Measurements from ENCODE around the gene TNK1. TPM values are rescaled to one million over a fixed set of nuclear protein-coding genes. Genes with fewer than 3 reads are reported as not detected.

TNK1 gene
- total RNA-seq, 1 experiment from 2014 or later, result 6.4 TPM

- POLR2A ChIA-PET, result interaction anchor here (0.6 to 8.9 kb wide), 16 partner anchors 15 to 749 kb away, joined by 3 to 115 read pairs (median 16); partner anchors contain the start of genes KCTD11, NEURL4, POLR2A and SENP3
- peak overlapping the region; percentile 81 for H3K4me3 Mint-ChIP-seq (ENCODE audit: unreplicated experiment)
Observed at GRCh38 chr17:7437369-7437863, 56.5 kb downstream of the TNK1 start.

GRCh38 chr17:7437950-7438614, 57.2 kb downstream of the TNK1 start:
- Mint-ChIP-seq H3K4me3 (ENCODE audit: unreplicated experiment) (peak overlapping the region; percentile 36), H3K27ac (ENCODE audit: low read depth, unreplicated experiment) (no peak overlapping the region), H3K27me3 (ENCODE audit: insufficient read depth, unreplicated experiment) (no peaks in the 10 kb centered on the region), H3K36me3 (ENCODE audit: insufficient read depth, unreplicated experiment) (no peaks in the 10 kb centered on the region), H3K4me1 (ENCODE audit: insufficient read depth, unreplicated experiment) (peaks cover 12% of the 10 kb centered on the region), H3K9me3 (ENCODE audit: unreplicated experiment) (no peaks in the 10 kb centered on the region)
- intact Hi-C loops (cut with micrococcal nuclease), result loop anchor here (1.0 to 10.0 kb wide), 4 partner anchors 13 to 391 kb away; partner anchors contain the start of genes SENP3, TP53 and WRAP53
- no peak for DNase-seq (ENCODE audit: unreplicated experiment)
- POLR2A ChIA-PET, result interaction anchor here (3.3 to 8.9 kb wide), 4 partner anchors 14 to 47 kb away, joined by 13 to 115 read pairs (median 57); partner anchors contain the start of genes POLR2A and ZBTB4
- BruUV-seq (replicated peaks), result no TSS peak
- no peak for TF ChIP-seq CTCF (IDR thresholded peaks at IDR 0.05; ENCODE audit: unreplicated experiment)
- CTCF ChIA-PET, result interaction anchor here (0.7 to 3.8 kb wide), 7 partner anchors 16 to 151 kb away, joined by 3 to 57 read pairs (median 12); partner anchors contain the start of genes KCTD11, SENP3, TMEM256 and TMEM95

More at GRCh38 chr17:7437369-7437863, 56.5 kb downstream of the TNK1 start:
- no peak for DNase-seq (ENCODE audit: unreplicated experiment)
- no peaks in the 10 kb centered on the region for H3K27me3 Mint-ChIP-seq (ENCODE audit: insufficient read depth, unreplicated experiment)
- TF ChIP-seq CTCF (IDR thresholded peaks at IDR 0.05; ENCODE audit: unreplicated experiment), result no peak
- peak overlapping the region; percentile 92 for H3K27ac Mint-ChIP-seq (ENCODE audit: low read depth, unreplicated experiment)
- intact Hi-C loops (cut with micrococcal nuclease), result loop anchor here (1.0 to 10.0 kb wide), 4 partner anchors 13 to 390 kb away; partner anchors contain the start of genes SENP3, TP53 and WRAP53
- H3K36me3 Mint-ChIP-seq (ENCODE audit: insufficient read depth, unreplicated experiment), result no peaks in the 10 kb centered on the region
- CTCF ChIA-PET, result interaction anchor here (0.6 to 3.8 kb wide), 31 partner anchors 8 to 653 kb away, joined by 3 to 57 read pairs (median 5); partner anchors contain the start of genes KCTD11, POLR2A, SENP3 and SPEM2
- no peaks in the 10 kb centered on the region for H3K9me3 Mint-ChIP-seq (ENCODE audit: unreplicated experiment)
- no TSS peak for BruUV-seq (replicated peaks)
- peaks cover 12% of the 10 kb centered on the region for H3K4me1 Mint-ChIP-seq (ENCODE audit: insufficient read depth, unreplicated experiment)

GRCh38 chr17:7438656-7439460, 58.0 kb downstream of the TNK1 start:
- H3K4me1 Mint-ChIP-seq (ENCODE audit: insufficient read depth, unreplicated experiment), result peaks cover 18% of the 10 kb centered on the region
- BruUV-seq (replicated peaks), result no TSS peak
- H3K4me3 Mint-ChIP-seq (ENCODE audit: unreplicated experiment), result peak overlapping the region; percentile 51
- H3K36me3 Mint-ChIP-seq (ENCODE audit: insufficient read depth, unreplicated experiment), result no peaks in the 10 kb centered on the region
- POLR2A ChIA-PET, result interaction anchor here (0.6 to 8.9 kb wide), 3 partner anchors 39 to 60 kb away, joined by 3 to 115 read pairs (median 90); partner anchors contain the start of genes POLR2A and ZBTB4
- CTCF ChIA-PET, result interaction anchor here (0.5 to 3.7 kb wide), 5 partner anchors 15 to 771 kb away, joined by 3 to 34 read pairs (median 3); partner anchors contain the start of gene SENP3
- DNase-seq (ENCODE audit: unreplicated experiment), result no peak
- intact Hi-C loops (cut with micrococcal nuclease), result loop anchor here (5.0 to 10.0 kb wide), 2 partner anchors 246 to 392 kb away; partner anchors contain the start of genes TP53 and WRAP53
- H3K27ac Mint-ChIP-seq (ENCODE audit: low read depth, unreplicated experiment), result no peak overlapping the region
- no peaks in the 10 kb centered on the region for H3K27me3 Mint-ChIP-seq (ENCODE audit: insufficient read depth, unreplicated experiment)
- no peak for TF ChIP-seq CTCF (IDR thresholded peaks at IDR 0.05; ENCODE audit: unreplicated experiment)
- H3K9me3 Mint-ChIP-seq (ENCODE audit: unreplicated experiment), result no peaks in the 10 kb centered on the region

Other genes starting within 250 kb of the TNK1 start
- gene ASGR1, start 201.7 kb upstream of the TNK1 start, total RNA-seq (2022), result 0.37 and 0.59 TPM in 2 replicates
- 7.6 TPM in 2 replicates for gene DLG4, start 161.3 kb upstream of the TNK1 start, total RNA-seq (2022)
- gene ACADVL, start 161.2 kb upstream of the TNK1 start, total RNA-seq (2022), result 387 and 413 TPM in 2 replicates
- gene DVL2, start 146.6 kb upstream of the TNK1 start, total RNA-seq (2022), result 34.9 and 37.4 TPM in 2 replicates
- gene PHF23, start 141.6 kb upstream of the TNK1 start, total RNA-seq (2022), result 41.8 and 47.1 TPM in 2 replicates
- 226 and 294 TPM in 2 replicates for gene GABARAP, start 138.6 kb upstream of the TNK1 start, total RNA-seq (2022)
- 145 and 148 TPM in 2 replicates for gene CTDNEP1, start 129.4 kb upstream of the TNK1 start, total RNA-seq (2022)
- gene ELP5, start 128.9 kb upstream of the TNK1 start, total RNA-seq (2022), result 81.0 and 91.3 TPM in 2 replicates
- 20.8 and 23.9 TPM in 2 replicates for gene CLDN7, start 118.6 kb upstream of the TNK1 start, total RNA-seq (2022)
- gene SLC2A4, start 99.4 kb upstream of the TNK1 start, total RNA-seq (2022), result not detected in 2 replicates
- 0.40 and 0.44 TPM in 2 replicates for gene YBX2, start 86.5 kb upstream of the TNK1 start, total RNA-seq (2022)
- gene EIF5A, start 73.5 kb upstream of the TNK1 start, total RNA-seq (2022), result 1,142 and 1,190 TPM in 2 replicates
- gene GPS2, start 65.7 kb upstream of the TNK1 start, total RNA-seq (2022), result 29.4 and 49.8 TPM in 2 replicates
- gene NEURL4, start 51.8 kb upstream of the TNK1 start, total RNA-seq (2022), result 36.9 and 39.3 TPM in 2 replicates
- 4.4 and 4.9 TPM in 2 replicates for gene ACAP1, start 44.6 kb upstream of the TNK1 start, total RNA-seq (2022)
- 9.2 and 10.1 TPM in 2 replicates for gene KCTD11, start 28.9 kb upstream of the TNK1 start, total RNA-seq (2022)
- not detected in 2 replicates for gene TMEM95, start 25.9 kb upstream of the TNK1 start, total RNA-seq (2022)
- gene PLSCR3, start 13.4 kb downstream of the TNK1 start, total RNA-seq (2022), result 53.8 and 59.0 TPM in 2 replicates
- 35.2 and 42.9 TPM in 2 replicates for gene TMEM256, start 23.0 kb downstream of the TNK1 start, total RNA-seq (2022)
- gene NLGN2, start 26.8 kb downstream of the TNK1 start, total RNA-seq (2022), result 6.7 and 9.0 TPM in 2 replicates
- not detected in 2 replicates for gene SPEM1, start 39.2 kb downstream of the TNK1 start, total RNA-seq (2022)
- gene SPEM2, start 44.5 kb downstream of the TNK1 start, total RNA-seq (2022), result not detected in 2 replicates
- gene SPEM3, start 47.8 kb downstream of the TNK1 start, total RNA-seq (2022), result not detected in 2 replicates
- gene TMEM102, start 54.3 kb downstream of the TNK1 start, total RNA-seq (2022), result 6.1 and 6.3 TPM in 2 replicates
- gene FGF11, start 58.4 kb downstream of the TNK1 start, total RNA-seq (2022), result 0.84 and 2.1 TPM in 2 replicates
- gene CHRNB1, start 64.0 kb downstream of the TNK1 start, total RNA-seq (2022), result 3.3 and 7.8 TPM in 2 replicates
- gene ZBTB4, start 98.5 kb downstream of the TNK1 start, total RNA-seq (2022), result 26.3 and 29.1 TPM in 2 replicates
- not detected in 2 replicates for gene SLC35G6, start 100.4 kb downstream of the TNK1 start, total RNA-seq (2022)
- 89.6 and 107 TPM in 2 replicates for gene POLR2A, start 103.3 kb downstream of the TNK1 start, total RNA-seq (2022)
- 3.5 and 3.9 TPM in 2 replicates for gene TNFSF12, start 168.0 kb downstream of the TNK1 start, total RNA-seq (2022)
- 6.3 and 10.8 TPM in 2 replicates for gene TNFSF13, start 177.7 kb downstream of the TNK1 start, total RNA-seq (2022)
- gene SENP3, start 180.8 kb downstream of the TNK1 start, total RNA-seq (2022), result 66.9 and 67.3 TPM in 2 replicates
- 6.9 and 10.6 TPM in 2 replicates for gene CD68, start 198.5 kb downstream of the TNK1 start, total RNA-seq (2022)
- 52.0 and 56.5 TPM in 2 replicates for gene MPDU1, start 202.8 kb downstream of the TNK1 start, total RNA-seq (2022)
- gene SOX15, start 209.0 kb downstream of the TNK1 start, total RNA-seq (2022), result 32.6 and 34.4 TPM in 2 replicates
- 60.7 and 65.1 TPM in 2 replicates for gene FXR2, start 233.8 kb downstream of the TNK1 start, total RNA-seq (2022)
- 66.8 and 82.7 TPM in 2 replicates for gene SAT2, start 246.7 kb downstream of the TNK1 start, total RNA-seq (2022)
- 0.35 and 1.1 TPM in 2 replicates for gene SHBG, start 249.0 kb downstream of the TNK1 start, total RNA-seq (2022)